ENCODE results near the gene ZSCAN2. TPM values are rescaled to one million over a fixed set of nuclear protein-coding genes. Genes with fewer than 3 reads are reported as not detected.
A peak's percentile ranks its signal among the peaks of the same experiment; 100 is the strongest.

Gene ZSCAN2
- total RNA-seq, 1 donor from 2014 or later = 7.0 TPM

DNA sequence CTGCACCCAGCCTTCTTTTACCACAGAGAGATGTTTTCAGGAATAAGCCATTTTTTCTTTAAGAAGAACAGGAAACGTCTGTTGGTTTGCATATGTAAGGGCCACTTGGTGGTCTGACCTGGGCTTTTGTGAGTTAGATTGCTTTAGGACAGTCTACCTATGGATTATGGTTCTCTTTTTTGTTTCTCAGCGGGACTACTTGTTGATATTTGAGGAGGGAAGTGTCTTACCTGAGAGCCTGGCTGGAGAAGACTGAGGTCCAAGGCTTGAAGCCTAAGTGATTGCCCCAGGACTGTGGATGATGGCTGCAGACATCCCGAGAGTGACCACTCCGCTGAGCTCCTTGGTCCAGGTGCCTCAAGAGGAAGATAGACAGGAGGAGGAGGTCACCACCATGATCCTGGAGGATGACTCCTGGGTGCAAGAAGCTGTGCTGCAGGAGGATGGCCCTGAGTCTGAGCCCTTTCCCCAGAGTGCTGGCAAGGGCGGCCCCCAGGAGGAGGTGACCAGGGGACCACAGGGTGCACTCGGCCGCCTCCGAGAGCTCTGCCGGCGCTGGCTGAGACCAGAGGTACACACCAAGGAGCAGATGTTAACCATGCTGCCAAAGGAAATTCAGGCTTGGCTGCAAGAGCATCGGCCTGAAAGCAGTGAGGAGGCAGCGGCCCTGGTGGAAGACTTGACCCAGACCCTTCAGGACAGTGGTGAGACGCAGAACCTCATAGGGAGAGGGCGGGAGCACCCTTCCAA, 3.0 kb downstream of the ZSCAN2 start:
- no peak for DNase-seq (ENCODE audit: low spot score)
- Mint-ChIP-seq H3K36me3 (ENCODE audit: low read depth) (peaks cover 20% of the 10 kb centered on the region), H3K9me3 (no peaks in the 10 kb centered on the region), H3K27ac (peak overlapping the region; percentile 18), H3K4me3 (no peak overlapping the region), H3K4me1 (ENCODE audit: low read depth) (peaks cover 45% of the 10 kb centered on the region), H3K27me3 (ENCODE audit: insufficient read depth) (no peaks in the 10 kb centered on the region)
- intact Hi-C loops (cut with micrococcal nuclease) = no loop called here

GRCh38 chr15:84604826-84605553, 4.2 kb downstream of the ZSCAN2 start:
- no peaks in the 10 kb centered on the region for H3K9me3 Mint-ChIP-seq
- H3K4me1 Mint-ChIP-seq (ENCODE audit: low read depth) = peaks cover 34% of the 10 kb centered on the region
- peaks cover 20% of the 10 kb centered on the region for H3K36me3 Mint-ChIP-seq (ENCODE audit: low read depth)
- no peak for DNase-seq (ENCODE audit: low spot score)
- intact Hi-C loops (cut with micrococcal nuclease) = no loop called here
- no peak overlapping the region for H3K27ac Mint-ChIP-seq
- H3K4me3 Mint-ChIP-seq = no peak overlapping the region
- no peaks in the 10 kb centered on the region for H3K27me3 Mint-ChIP-seq (ENCODE audit: insufficient read depth)

- Mint-ChIP-seq H3K27me3 (ENCODE audit: insufficient read depth) (no peaks in the 10 kb centered on the region), H3K27ac (no peak overlapping the region), H3K4me1 (ENCODE audit: low read depth) (peaks cover 30% of the 10 kb centered on the region), H3K9me3 (no peaks in the 10 kb centered on the region), H3K4me3 (no peak overlapping the region), H3K36me3 (ENCODE audit: low read depth) (peaks cover 20% of the 10 kb centered on the region)
- DNase-seq (ENCODE audit: low spot score) = no peak
- intact Hi-C loops (cut with micrococcal nuclease) = no loop called here
These were observed 4.7 kb downstream of the ZSCAN2 start for GRCh38 chr15:84605554-84605882.

GRCh38 chr15:84606653-84607120, 5.9 kb downstream of the ZSCAN2 start:
- no peak overlapping the region for H3K4me3 Mint-ChIP-seq
- no peaks in the 10 kb centered on the region for H3K27me3 Mint-ChIP-seq (ENCODE audit: insufficient read depth)
- intact Hi-C loops (cut with micrococcal nuclease) = no loop called here
- peaks cover 26% of the 10 kb centered on the region for H3K4me1 Mint-ChIP-seq (ENCODE audit: low read depth)
- H3K27ac Mint-ChIP-seq = no peak overlapping the region
- H3K36me3 Mint-ChIP-seq (ENCODE audit: low read depth) = peaks cover 20% of the 10 kb centered on the region
- DNase-seq (ENCODE audit: low spot score) = no peak
- no peaks in the 10 kb centered on the region for H3K9me3 Mint-ChIP-seq

DNA sequence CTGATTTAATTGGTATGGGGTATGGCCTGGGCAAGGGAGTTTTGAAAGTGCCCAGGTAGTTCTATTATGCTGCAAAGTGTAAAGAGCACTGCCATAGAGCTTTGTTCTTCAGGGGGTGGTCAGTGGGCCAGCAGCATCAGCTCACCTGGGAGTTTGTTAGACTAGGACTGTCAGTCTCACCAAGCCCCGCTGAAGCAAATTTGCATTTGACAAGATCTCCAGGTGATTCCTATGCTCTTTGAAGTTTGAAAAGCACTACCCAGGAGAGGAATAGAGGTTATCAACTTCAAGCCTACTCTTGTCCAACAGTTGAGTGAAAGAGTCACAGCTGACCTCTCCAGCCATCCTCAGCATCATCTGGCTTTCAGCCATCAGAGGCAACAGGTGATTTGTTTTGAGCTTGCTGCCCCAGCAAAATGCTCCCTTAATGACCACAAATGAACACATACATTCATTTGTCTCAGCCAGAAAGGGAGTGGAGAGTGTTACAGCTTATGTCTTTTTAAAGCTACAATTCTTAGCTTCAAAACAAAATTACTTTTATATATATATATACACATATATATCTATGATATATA, 8.0 kb downstream of the ZSCAN2 start:
- peaks cover 18% of the 10 kb centered on the region for H3K4me1 Mint-ChIP-seq (ENCODE audit: low read depth)

GRCh38 chr15:84609818-84610525, 9.2 kb downstream of the ZSCAN2 start:
- H3K4me3 Mint-ChIP-seq = no peak overlapping the region
- no peaks in the 10 kb centered on the region for H3K9me3 Mint-ChIP-seq
- H3K27me3 Mint-ChIP-seq (ENCODE audit: insufficient read depth) = no peaks in the 10 kb centered on the region
- no peak for DNase-seq (ENCODE audit: low spot score)
- H3K36me3 Mint-ChIP-seq (ENCODE audit: low read depth) = peaks cover 12% of the 10 kb centered on the region
- H3K27ac Mint-ChIP-seq = no peak overlapping the region
- intact Hi-C loops (cut with micrococcal nuclease) = no loop called here
- peaks cover 11% of the 10 kb centered on the region for H3K4me1 Mint-ChIP-seq (ENCODE audit: low read depth)

More for the DNA sequence above, 8.0 kb downstream of the ZSCAN2 start:
- intact Hi-C loops (cut with micrococcal nuclease) = no loop called here
- DNase-seq (ENCODE audit: low spot score) = no peak
- no peak overlapping the region for H3K4me3 Mint-ChIP-seq
- no peaks in the 10 kb centered on the region for H3K9me3 Mint-ChIP-seq
- no peaks in the 10 kb centered on the region for H3K27me3 Mint-ChIP-seq (ENCODE audit: insufficient read depth)
- peaks cover 17% of the 10 kb centered on the region for H3K36me3 Mint-ChIP-seq (ENCODE audit: low read depth)
- H3K27ac Mint-ChIP-seq = no peak overlapping the region

DNA sequence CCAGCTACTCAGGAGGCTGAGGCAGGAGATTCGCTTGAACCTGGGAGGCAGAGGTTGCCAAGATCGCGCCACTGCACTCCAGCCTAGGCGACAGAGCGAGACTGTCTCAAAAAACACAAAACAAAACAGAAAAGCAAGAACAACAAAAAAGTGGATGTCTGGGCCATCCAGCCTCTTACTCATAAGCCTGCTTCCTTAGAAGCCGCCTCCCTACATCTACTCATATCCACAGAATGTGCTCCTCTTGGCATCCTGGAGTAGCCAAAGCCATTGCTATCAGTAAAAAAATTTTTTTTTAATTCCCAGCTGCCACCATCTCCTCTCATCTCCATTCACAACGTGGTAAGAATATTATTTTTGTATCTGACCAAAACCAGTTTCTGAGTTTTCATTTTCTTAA, 10.8 kb downstream of the ZSCAN2 start:
- Mint-ChIP-seq H3K36me3 (ENCODE audit: low read depth) (peaks cover 5% of the 10 kb centered on the region), H3K27me3 (ENCODE audit: insufficient read depth) (no peaks in the 10 kb centered on the region), H3K4me3 (no peak overlapping the region), H3K27ac (no peak overlapping the region), H3K9me3 (no peaks in the 10 kb centered on the region), H3K4me1 (ENCODE audit: low read depth) (no peaks in the 10 kb centered on the region)
- no peak for DNase-seq (ENCODE audit: low spot score)
- intact Hi-C loops (cut with micrococcal nuclease) = no loop called here

- H3K27me3 Mint-ChIP-seq (ENCODE audit: insufficient read depth) = no peaks in the 10 kb centered on the region
- H3K4me3 Mint-ChIP-seq = no peak overlapping the region
- no peak overlapping the region for H3K27ac Mint-ChIP-seq
- intact Hi-C loops (cut with micrococcal nuclease) = no loop called here
- peaks cover 22% of the 10 kb centered on the region for H3K9me3 Mint-ChIP-seq
- DNase-seq (ENCODE audit: low spot score) = no peak
- H3K4me1 Mint-ChIP-seq (ENCODE audit: low read depth) = no peaks in the 10 kb centered on the region
- peaks cover 13% of the 10 kb centered on the region for H3K36me3 Mint-ChIP-seq (ENCODE audit: low read depth)
These were observed 15.4 kb downstream of the ZSCAN2 start for GRCh38 chr15:84616235-84616634.

DNA sequence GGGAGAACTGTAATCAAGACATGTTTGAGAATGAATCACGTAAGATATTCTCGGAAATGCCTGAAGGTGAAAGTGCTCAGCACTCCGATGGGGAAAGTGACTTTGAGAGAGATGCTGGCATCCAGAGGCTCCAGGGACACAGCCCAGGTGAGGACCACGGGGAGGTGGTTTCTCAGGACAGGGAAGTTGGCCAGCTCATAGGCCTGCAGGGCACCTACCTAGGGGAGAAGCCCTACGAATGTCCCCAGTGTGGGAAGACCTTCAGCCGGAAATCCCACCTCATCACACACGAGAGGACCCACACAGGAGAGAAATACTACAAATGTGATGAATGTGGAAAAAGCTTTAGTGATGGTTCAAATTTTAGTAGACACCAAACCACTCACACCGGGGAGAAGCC, 19.8 kb downstream of the ZSCAN2 start:
- DNase-seq (ENCODE audit: low spot score) = no peak
- H3K4me3 Mint-ChIP-seq = no peak overlapping the region
- no peaks in the 10 kb centered on the region for H3K4me1 Mint-ChIP-seq (ENCODE audit: low read depth)
- intact Hi-C loops (cut with micrococcal nuclease) = no loop called here
- no peak overlapping the region for H3K27ac Mint-ChIP-seq
- peaks cover 46% of the 10 kb centered on the region for H3K9me3 Mint-ChIP-seq
- H3K36me3 Mint-ChIP-seq (ENCODE audit: low read depth) = peaks cover 25% of the 10 kb centered on the region
- no peaks in the 10 kb centered on the region for H3K27me3 Mint-ChIP-seq (ENCODE audit: insufficient read depth)

GRCh38 chr15:84621358-84621979, 20.7 kb downstream of the ZSCAN2 start:
- intact Hi-C loops (cut with micrococcal nuclease) = no loop called here
- peaks cover 25% of the 10 kb centered on the region for H3K36me3 Mint-ChIP-seq (ENCODE audit: low read depth)
- no peak for DNase-seq (ENCODE audit: low spot score)

DNA sequence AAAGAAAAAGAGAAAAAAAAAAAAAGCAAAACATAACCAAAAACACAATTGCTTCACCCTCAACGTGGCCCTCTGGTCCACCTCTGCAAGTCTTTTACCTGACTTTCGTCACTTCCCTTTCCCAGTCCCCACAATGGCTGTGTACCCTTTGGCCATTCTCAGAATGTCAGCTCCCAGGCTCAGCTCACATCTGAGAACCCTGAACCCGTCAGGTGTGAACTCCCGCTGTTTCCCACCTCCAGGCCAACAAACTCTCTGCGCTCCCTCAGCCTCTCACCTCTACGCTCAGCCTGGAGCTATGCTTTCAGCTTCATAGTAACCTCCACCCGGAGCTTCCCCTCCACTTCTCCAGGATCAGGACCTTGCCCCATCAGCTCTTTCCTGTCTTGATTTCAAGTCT, 23.6 kb downstream of the ZSCAN2 start:
- peaks cover 41% of the 10 kb centered on the region for H3K9me3 Mint-ChIP-seq
- no peak for DNase-seq (ENCODE audit: low spot score)
- no peak overlapping the region for H3K4me3 Mint-ChIP-seq
- H3K27me3 Mint-ChIP-seq (ENCODE audit: insufficient read depth) = no peaks in the 10 kb centered on the region
- H3K27ac Mint-ChIP-seq = no peak overlapping the region
- intact Hi-C loops (cut with micrococcal nuclease) = no loop called here
- H3K36me3 Mint-ChIP-seq (ENCODE audit: low read depth) = peaks cover 25% of the 10 kb centered on the region
- H3K4me1 Mint-ChIP-seq (ENCODE audit: low read depth) = no peaks in the 10 kb centered on the region

More at GRCh38 chr15:84621358-84621979, 20.7 kb downstream of the ZSCAN2 start:
- no peak overlapping the region for H3K4me3 Mint-ChIP-seq
- no peak overlapping the region for H3K27ac Mint-ChIP-seq
- H3K9me3 Mint-ChIP-seq = peaks cover 46% of the 10 kb centered on the region
- no peaks in the 10 kb centered on the region for H3K27me3 Mint-ChIP-seq (ENCODE audit: insufficient read depth)
- H3K4me1 Mint-ChIP-seq (ENCODE audit: low read depth) = no peaks in the 10 kb centered on the region

- DNase-seq (ENCODE audit: low spot score) = no peak
- Mint-ChIP-seq H3K36me3 (ENCODE audit: low read depth) (peaks cover 23% of the 10 kb centered on the region), H3K27me3 (ENCODE audit: insufficient read depth) (no peaks in the 10 kb centered on the region), H3K27ac (no peak overlapping the region), H3K4me1 (ENCODE audit: low read depth) (peaks cover 2% of the 10 kb centered on the region), H3K4me3 (no peak overlapping the region), H3K9me3 (peaks cover 36% of the 10 kb centered on the region)
- intact Hi-C loops (cut with micrococcal nuclease) = no loop called here
These were observed 24.3 kb downstream of the ZSCAN2 start for GRCh38 chr15:84625123-84625522.

All from activated T-helper 1 cell treated with anti-CD3 and anti-CD28 coated beads, Interleukin-12 subunit alpha, Interleukin-12 subunit beta, Interleukin-2, Interleukin-4 antibody, amounts not matched to agents 30 ng/mL and 10 ng/mL and 1 ng/mL, durations not matched to agents 14 hours and 24 hours and 36 hours (primary cell).